ENCODE results near the gene PCGF1. TPM values are rescaled to one million over a fixed set of nuclear protein-coding genes. Genes with fewer than 3 reads are reported as not detected.
A peak's percentile ranks its signal among the peaks of the same experiment; 100 is the strongest.

The PCGF1 gene
- total and polyA plus RNA-seq, 2 of the 13 experiments (the other 11 are each of a cell fraction or from before 2014, with no cell fraction given) = 20.4 to 22.6 TPM

DNA sequence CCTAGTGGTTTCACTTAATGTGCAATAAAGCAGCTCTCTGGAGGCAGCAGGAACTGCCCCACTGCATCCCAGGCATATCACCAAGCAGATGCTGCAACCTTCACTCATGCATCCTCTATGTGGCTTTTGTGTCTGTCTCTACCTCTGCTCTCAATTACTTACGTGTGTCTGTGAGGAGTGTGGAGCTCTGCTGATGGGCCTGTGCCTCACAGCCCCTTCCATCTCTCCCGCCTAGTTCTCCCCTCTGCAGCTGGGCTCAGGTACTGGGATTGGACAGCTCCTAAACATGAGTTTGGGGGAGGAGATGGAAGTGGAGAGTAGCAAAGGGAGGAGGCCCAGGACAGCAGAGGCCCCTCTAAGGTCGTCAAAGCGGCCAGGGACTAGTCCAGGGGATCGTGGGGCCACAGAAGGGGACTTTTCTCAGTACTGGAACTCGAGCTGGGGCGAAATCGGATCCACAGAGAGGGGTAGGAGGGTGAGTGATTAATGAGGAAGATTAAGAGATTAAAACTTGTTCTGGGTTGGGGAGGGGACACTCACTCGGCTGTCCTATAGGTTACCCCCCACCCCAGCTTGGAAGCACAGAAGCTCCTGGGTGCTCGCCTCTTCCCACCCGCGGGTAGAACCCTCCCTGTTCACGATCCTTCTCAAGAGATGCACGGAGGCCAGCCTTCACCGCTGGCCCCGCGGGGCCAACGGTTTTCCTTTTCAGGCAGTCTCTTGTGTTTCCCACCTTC, 6.0 kb downstream of the PCGF1 start (continued):
- TF ChIP-seq STAT6 (CRISPR knock-in tag; IDR thresholded peaks at IDR 0.05; ENCODE audit: borderline replicate concordance) (no peak), POLR2A (IDR thresholded peaks at IDR 0.05; ENCODE audit: insufficient read depth in 1 of 2, low read depth in 2 of 2, low read length in 2 of 2) (peak in 1 of 2 experiments; percentile 63; a peak in 2 of 4 replicates), EP300 (IDR thresholded peaks at IDR 0.05; ENCODE audit: low read depth in 2 of 2, low read length in 2 of 2) (peak in 1 of 2 experiments; percentile 23; a peak in 1 of 4 replicates), EP300 (CRISPR knock-in tag; IDR thresholded peaks at IDR 0.05; ENCODE audit: borderline replicate concordance) (no peak), CSRNP1 (CRISPR knock-in tag; IDR thresholded peaks at IDR 0.05) (peak; percentile 58; the same call in 1 of the 2 replicates), POLR2G (IDR thresholded peaks at IDR 0.05; ENCODE audit: low read depth, low read length) (peak; percentile 44; the same call in 1 of the 2 replicates), CBX1 (IDR thresholded peaks at IDR 0.05; ENCODE audit: low read depth) (no peak), BORCS8-MEF2B (CRISPR knock-in tag; IDR thresholded peaks at IDR 0.05) (peak; percentile 62; the same call in 1 of the 2 replicates), JARID2 (CRISPR knock-in tag; IDR thresholded peaks at IDR 0.05; ENCODE audit: insufficient replicate concordance) (no peak), ZMAT3 (CRISPR knock-in tag; conservative IDR thresholded peaks at IDR 0.05) (no peak; the same call in 1 of the 2 replicates), ZSCAN25 (CRISPR knock-in tag; IDR thresholded peaks at IDR 0.05) (0 out of 2 replicates have a peak, but pooled peaks have one; percentile 64), FOXA3 (CRISPR knock-in tag; IDR thresholded peaks at IDR 0.05) (no peak), CREM (IDR thresholded peaks at IDR 0.05) (no peak), CREM (CRISPR knock-in tag; IDR thresholded peaks at IDR 0.05) (no peak), ZBTB14 (CRISPR knock-in tag; IDR thresholded peaks at IDR 0.05) (no peak)
- TF ChIP-seq, protein P1, sequence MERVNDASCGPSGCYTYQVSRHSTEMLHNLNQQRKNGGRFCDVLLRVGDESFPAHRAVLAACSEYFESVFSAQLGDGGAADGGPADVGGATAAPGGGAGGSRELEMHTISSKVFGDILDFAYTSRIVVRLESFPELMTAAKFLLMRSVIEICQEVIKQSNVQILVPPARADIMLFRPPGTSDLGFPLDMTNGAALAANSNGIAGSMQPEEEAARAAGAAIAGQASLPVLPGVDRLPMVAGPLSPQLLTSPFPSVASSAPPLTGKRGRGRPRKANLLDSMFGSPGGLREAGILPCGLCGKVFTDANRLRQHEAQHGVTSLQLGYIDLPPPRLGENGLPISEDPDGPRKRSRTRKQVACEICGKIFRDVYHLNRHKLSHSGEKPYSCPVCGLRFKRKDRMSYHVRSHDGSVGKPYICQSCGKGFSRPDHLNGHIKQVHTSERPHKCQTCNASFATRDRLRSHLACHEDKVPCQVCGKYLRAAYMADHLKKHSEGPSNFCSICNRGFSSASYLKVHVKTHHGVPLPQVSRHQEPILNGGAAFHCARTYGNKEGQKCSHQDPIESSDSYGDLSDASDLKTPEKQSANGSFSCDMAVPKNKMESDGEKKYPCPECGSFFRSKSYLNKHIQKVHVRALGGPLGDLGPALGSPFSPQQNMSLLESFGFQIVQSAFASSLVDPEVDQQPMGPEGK (CRISPR knock-in tag; IDR thresholded peaks at IDR 0.05) = peak; percentile 6; the same call in 1 of the 2 replicates
- TF ChIP-seq, protein P2, sequence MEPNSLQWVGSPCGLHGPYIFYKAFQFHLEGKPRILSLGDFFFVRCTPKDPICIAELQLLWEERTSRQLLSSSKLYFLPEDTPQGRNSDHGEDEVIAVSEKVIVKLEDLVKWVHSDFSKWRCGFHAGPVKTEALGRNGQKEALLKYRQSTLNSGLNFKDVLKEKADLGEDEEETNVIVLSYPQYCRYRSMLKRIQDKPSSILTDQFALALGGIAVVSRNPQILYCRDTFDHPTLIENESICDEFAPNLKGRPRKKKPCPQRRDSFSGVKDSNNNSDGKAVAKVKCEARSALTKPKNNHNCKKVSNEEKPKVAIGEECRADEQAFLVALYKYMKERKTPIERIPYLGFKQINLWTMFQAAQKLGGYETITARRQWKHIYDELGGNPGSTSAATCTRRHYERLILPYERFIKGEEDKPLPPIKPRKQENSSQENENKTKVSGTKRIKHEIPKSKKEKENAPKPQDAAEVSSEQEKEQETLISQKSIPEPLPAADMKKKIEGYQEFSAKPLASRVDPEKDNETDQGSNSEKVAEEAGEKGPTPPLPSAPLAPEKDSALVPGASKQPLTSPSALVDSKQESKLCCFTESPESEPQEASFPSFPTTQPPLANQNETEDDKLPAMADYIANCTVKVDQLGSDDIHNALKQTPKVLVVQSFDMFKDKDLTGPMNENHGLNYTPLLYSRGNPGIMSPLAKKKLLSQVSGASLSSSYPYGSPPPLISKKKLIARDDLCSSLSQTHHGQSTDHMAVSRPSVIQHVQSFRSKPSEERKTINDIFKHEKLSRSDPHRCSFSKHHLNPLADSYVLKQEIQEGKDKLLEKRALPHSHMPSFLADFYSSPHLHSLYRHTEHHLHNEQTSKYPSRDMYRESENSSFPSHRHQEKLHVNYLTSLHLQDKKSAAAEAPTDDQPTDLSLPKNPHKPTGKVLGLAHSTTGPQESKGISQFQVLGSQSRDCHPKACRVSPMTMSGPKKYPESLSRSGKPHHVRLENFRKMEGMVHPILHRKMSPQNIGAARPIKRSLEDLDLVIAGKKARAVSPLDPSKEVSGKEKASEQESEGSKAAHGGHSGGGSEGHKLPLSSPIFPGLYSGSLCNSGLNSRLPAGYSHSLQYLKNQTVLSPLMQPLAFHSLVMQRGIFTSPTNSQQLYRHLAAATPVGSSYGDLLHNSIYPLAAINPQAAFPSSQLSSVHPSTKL (CRISPR knock-in tag; IDR thresholded peaks at IDR 0.05) = no peak
